Mesothelial cell of epicardium (in vitro differentiated cells): ENCODE measurements around the gene UCN3. TPM values are rescaled to one million over a fixed set of nuclear protein-coding genes. Genes with fewer than 3 reads are reported as not detected.

Experiments
- DNase-seq, 2 experiments: peaks; one replicate each; pipeline ENCODE4 v3.0.0; 2021; ENCODE audit warnings: low spot score in 2 of 2; ENCODE audit not compliant: unreplicated experiment in 2 of 2
- H3K27ac Mint-ChIP-seq: 2 replicates; pipeline ENCODE4 v1.8.0; 2021; ENCODE audit warnings: mixed read lengths
- H3K27me3 Mint-ChIP-seq: 2 replicates; pipeline ENCODE4 v1.8.0; 2021; ENCODE audit warnings: low read depth, mixed read lengths
- H3K36me3 Mint-ChIP-seq: 2 replicates; pipeline ENCODE4 v1.8.0; 2021; ENCODE audit warnings: mixed read lengths
- H3K4me1 Mint-ChIP-seq: 2 replicates; pipeline ENCODE4 v1.8.0; 2021; ENCODE audit warnings: mixed read lengths
- H3K4me3 Mint-ChIP-seq: 2 replicates; pipeline ENCODE4 v1.8.0; 2021; ENCODE audit warnings: mild to moderate bottlenecking, moderate library complexity, mixed read lengths
- H3K9me3 Mint-ChIP-seq: 2 replicates; pipeline ENCODE4 v1.8.0; 2021; ENCODE audit warnings: mixed read lengths
- CTCF ChIP-seq: fragments of 200-600 bp; sonication (generic); IDR thresholded peaks from one replicate; pipeline ENCODE4 v1.5.0; 2021; ENCODE audit warnings: antibody characterized with exemption; ENCODE audit not compliant: unreplicated experiment
- total RNA-seq: library from RNA; stranded (reverse); gene quantifications from 3 replicates; pipeline ENCODE4 v1.2.1, GENCODE V29; 2021

Gene UCN3
- total RNA-seq, 1 donor from 2014 or later = not detected

GRCh38 chr10:5325076-5325475, 39.7 kb upstream of the UCN3 start:
- Mint-ChIP-seq H3K27ac (no peak overlapping the region), H3K4me1 (no peaks in the 10 kb centered on the region), H3K27me3 (peaks cover 3% of the 10 kb centered on the region), H3K9me3 (peaks cover 23% of the 10 kb centered on the region), H3K4me3 (no peak overlapping the region), H3K36me3 (no peaks in the 10 kb centered on the region)
- no peak for TF ChIP-seq CTCF
- no peak for DNase-seq

- no peak overlapping the region for H3K27ac Mint-ChIP-seq
- peaks cover 3% of the 10 kb centered on the region for H3K27me3 Mint-ChIP-seq
- no peaks in the 10 kb centered on the region for H3K36me3 Mint-ChIP-seq
- no peak for DNase-seq
- peaks cover 27% of the 10 kb centered on the region for H3K9me3 Mint-ChIP-seq
- no peaks in the 10 kb centered on the region for H3K4me1 Mint-ChIP-seq
- no peak for TF ChIP-seq CTCF
- no peak overlapping the region for H3K4me3 Mint-ChIP-seq
Measured at GRCh38 chr10:5334196-5334880, 30.4 kb upstream of the UCN3 start.

GRCh38 chr10:5338010-5338409, 26.8 kb upstream of the UCN3 start:
- H3K36me3 Mint-ChIP-seq = no peaks in the 10 kb centered on the region
- no peaks in the 10 kb centered on the region for H3K4me1 Mint-ChIP-seq
- peaks cover 1% of the 10 kb centered on the region for H3K27me3 Mint-ChIP-seq
- no peak for TF ChIP-seq CTCF
- no peak overlapping the region for H3K4me3 Mint-ChIP-seq
- peaks cover 30% of the 10 kb centered on the region for H3K9me3 Mint-ChIP-seq
- no peak overlapping the region for H3K27ac Mint-ChIP-seq
- DNase-seq = no peak

GRCh38 chr10:5343092-5343491, 21.7 kb upstream of the UCN3 start:
- no peak for TF ChIP-seq CTCF
- no peaks in the 10 kb centered on the region for H3K4me1 Mint-ChIP-seq
- peaks cover 2% of the 10 kb centered on the region for H3K27me3 Mint-ChIP-seq
- no peak overlapping the region for H3K4me3 Mint-ChIP-seq
- DNase-seq = no peak
- H3K36me3 Mint-ChIP-seq = no peaks in the 10 kb centered on the region
- peaks cover 23% of the 10 kb centered on the region for H3K9me3 Mint-ChIP-seq
- no peak overlapping the region for H3K27ac Mint-ChIP-seq

- no peak for DNase-seq
- Mint-ChIP-seq H3K27ac (no peak overlapping the region), H3K4me3 (no peak overlapping the region), H3K9me3 (peaks cover 19% of the 10 kb centered on the region), H3K4me1 (no peaks in the 10 kb centered on the region), H3K27me3 (peaks cover 2% of the 10 kb centered on the region), H3K36me3 (no peaks in the 10 kb centered on the region)
- TF ChIP-seq CTCF = no peak
Measured at GRCh38 chr10:5343561-5343960, 21.2 kb upstream of the UCN3 start.
